ENCODE results near the gene CCN6. TPM values are rescaled to one million over a fixed set of nuclear protein-coding genes. Genes with fewer than 3 reads are reported as not detected.

The CCN6 gene
- total RNA-seq, 1 donor from 2014 or later = not detected

- no peak overlapping the region for H3K4me3 Mint-ChIP-seq (ENCODE audit: unreplicated experiment)
- H3K36me3 Mint-ChIP-seq (ENCODE audit: unreplicated experiment) = no peaks in the 10 kb centered on the region
- H3K4me1 Mint-ChIP-seq (ENCODE audit: unreplicated experiment) = peaks cover 48% of the 10 kb centered on the region
- DNase-seq (ENCODE audit: extremely low spot score, unreplicated experiment) = no peak
- no peaks in the 10 kb centered on the region for H3K9me3 Mint-ChIP-seq (ENCODE audit: unreplicated experiment)
- H3K27ac Mint-ChIP-seq (ENCODE audit: unreplicated experiment) = no peak overlapping the region
- no peaks in the 10 kb centered on the region for H3K27me3 Mint-ChIP-seq (ENCODE audit: unreplicated experiment)
- TF ChIP-seq, protein P1, sequence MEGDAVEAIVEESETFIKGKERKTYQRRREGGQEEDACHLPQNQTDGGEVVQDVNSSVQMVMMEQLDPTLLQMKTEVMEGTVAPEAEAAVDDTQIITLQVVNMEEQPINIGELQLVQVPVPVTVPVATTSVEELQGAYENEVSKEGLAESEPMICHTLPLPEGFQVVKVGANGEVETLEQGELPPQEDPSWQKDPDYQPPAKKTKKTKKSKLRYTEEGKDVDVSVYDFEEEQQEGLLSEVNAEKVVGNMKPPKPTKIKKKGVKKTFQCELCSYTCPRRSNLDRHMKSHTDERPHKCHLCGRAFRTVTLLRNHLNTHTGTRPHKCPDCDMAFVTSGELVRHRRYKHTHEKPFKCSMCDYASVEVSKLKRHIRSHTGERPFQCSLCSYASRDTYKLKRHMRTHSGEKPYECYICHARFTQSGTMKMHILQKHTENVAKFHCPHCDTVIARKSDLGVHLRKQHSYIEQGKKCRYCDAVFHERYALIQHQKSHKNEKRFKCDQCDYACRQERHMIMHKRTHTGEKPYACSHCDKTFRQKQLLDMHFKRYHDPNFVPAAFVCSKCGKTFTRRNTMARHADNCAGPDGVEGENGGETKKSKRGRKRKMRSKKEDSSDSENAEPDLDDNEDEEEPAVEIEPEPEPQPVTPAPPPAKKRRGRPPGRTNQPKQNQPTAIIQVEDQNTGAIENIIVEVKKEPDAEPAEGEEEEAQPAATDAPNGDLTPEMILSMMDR (IDR thresholded peaks at IDR 0.05) = no peak
Observed at GRCh38 chr6:112016320-112016719, 37.6 kb upstream of the CCN6 start.

DNA sequence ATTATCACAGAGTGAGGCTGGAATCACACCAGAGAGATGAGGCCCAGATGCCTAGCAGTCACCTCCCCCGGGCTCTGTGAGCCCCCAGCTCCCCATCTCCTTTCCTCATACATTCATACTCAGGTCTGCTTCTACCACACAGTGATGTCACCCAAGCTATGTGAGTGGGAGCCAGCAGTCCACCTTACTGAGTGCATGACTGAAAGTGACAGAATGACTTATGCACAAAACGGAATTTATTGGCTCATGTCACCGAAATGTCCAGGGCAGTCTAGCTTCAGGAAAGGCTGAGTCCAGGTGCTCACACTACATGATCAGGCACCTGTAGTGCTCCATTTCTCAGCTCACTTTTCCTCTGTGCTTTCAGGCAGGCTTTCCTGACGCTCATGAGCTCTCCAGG, 36.7 kb upstream of the CCN6 start:
- TF ChIP-seq, protein P1 (IDR thresholded peaks at IDR 0.05) = no peak
- no peaks in the 10 kb centered on the region for H3K9me3 Mint-ChIP-seq (ENCODE audit: unreplicated experiment)
- DNase-seq (ENCODE audit: extremely low spot score, unreplicated experiment) = no peak
- no peak overlapping the region for H3K4me3 Mint-ChIP-seq (ENCODE audit: unreplicated experiment)
- no peak overlapping the region for H3K27ac Mint-ChIP-seq (ENCODE audit: unreplicated experiment)
- no peaks in the 10 kb centered on the region for H3K36me3 Mint-ChIP-seq (ENCODE audit: unreplicated experiment)
- no peaks in the 10 kb centered on the region for H3K27me3 Mint-ChIP-seq (ENCODE audit: unreplicated experiment)
- peaks cover 48% of the 10 kb centered on the region for H3K4me1 Mint-ChIP-seq (ENCODE audit: unreplicated experiment)

- Mint-ChIP-seq H3K27me3 (ENCODE audit: unreplicated experiment) (no peaks in the 10 kb centered on the region), H3K36me3 (ENCODE audit: unreplicated experiment) (no peaks in the 10 kb centered on the region), H3K9me3 (ENCODE audit: unreplicated experiment) (no peaks in the 10 kb centered on the region), H3K4me1 (ENCODE audit: unreplicated experiment) (peaks cover 48% of the 10 kb centered on the region), H3K27ac (ENCODE audit: unreplicated experiment) (no peak overlapping the region), H3K4me3 (ENCODE audit: unreplicated experiment) (no peak overlapping the region)
- TF ChIP-seq, protein P1 (IDR thresholded peaks at IDR 0.05) = no peak
- no peak for DNase-seq (ENCODE audit: extremely low spot score, unreplicated experiment)
Observed at GRCh38 chr6:112017760-112018537, 36.0 kb upstream of the CCN6 start.

DNA sequence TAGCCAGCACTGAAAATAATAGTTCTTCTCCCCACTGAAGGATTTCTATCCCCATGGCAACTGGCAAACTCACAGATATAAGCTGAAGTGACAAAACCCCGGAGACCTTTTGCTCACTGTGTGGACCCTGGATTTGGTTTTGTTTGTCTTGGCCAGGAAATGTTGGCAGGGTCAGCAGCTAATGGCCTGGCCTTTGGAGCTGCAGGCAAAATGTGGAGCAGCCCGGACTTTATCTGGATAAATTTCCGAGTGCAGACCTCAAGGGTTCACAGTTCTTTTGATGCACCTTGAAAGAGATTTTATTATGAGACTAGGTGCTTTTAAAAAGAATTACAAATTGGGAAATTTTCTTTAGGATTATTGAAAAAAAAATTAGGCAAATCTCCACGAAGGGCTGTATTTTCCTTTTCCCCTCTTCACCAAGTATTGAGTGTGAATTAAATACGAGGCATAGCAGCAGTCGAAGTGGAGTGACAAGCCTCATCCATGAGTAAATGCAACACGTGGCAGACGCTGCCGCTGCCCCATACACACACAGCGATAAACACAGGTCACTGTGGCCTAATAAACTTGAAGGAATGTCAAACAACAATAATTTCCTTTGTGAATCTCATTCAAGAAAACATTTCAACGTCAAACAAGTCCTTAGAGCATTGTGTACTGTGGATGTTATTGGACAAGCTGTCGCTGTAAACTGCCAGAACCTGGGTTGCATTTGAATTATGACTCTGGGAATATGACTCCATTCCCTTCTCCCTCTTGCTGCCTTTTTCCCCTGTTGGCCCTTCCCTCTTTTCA, 35.1 kb upstream of the CCN6 start:
- no peak overlapping the region for H3K4me3 Mint-ChIP-seq (ENCODE audit: unreplicated experiment)
- TF ChIP-seq, protein P1 (IDR thresholded peaks at IDR 0.05) = no peak

DNA sequence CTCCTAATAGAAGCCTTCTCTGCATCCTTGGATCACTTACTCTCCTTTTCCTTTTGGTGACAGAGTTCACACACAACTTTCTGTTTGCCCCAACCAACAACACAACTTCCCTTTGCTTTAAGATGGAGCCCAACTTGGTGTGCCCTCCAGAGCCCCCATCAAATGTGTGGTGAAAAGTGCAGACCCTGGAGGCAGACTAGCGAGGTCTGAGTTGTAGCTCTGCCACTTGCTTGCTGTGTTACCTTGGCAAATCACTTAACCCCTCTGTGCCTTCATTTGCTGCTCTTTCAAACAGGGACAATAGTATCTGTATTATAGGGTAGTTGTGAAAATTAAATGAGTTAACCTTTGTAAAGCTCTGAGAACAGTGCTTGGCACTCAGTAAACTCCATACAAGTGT, 34.3 kb upstream of the CCN6 start:
- no peaks in the 10 kb centered on the region for H3K27me3 Mint-ChIP-seq (ENCODE audit: unreplicated experiment)
- H3K36me3 Mint-ChIP-seq (ENCODE audit: unreplicated experiment) = no peaks in the 10 kb centered on the region
- H3K9me3 Mint-ChIP-seq (ENCODE audit: unreplicated experiment) = peaks cover 12% of the 10 kb centered on the region
- H3K27ac Mint-ChIP-seq (ENCODE audit: unreplicated experiment) = no peak overlapping the region
- H3K4me3 Mint-ChIP-seq (ENCODE audit: unreplicated experiment) = no peak overlapping the region
- H3K4me1 Mint-ChIP-seq (ENCODE audit: unreplicated experiment) = peaks cover 42% of the 10 kb centered on the region
- DNase-seq (ENCODE audit: extremely low spot score, unreplicated experiment) = no peak
- TF ChIP-seq, protein P1 (IDR thresholded peaks at IDR 0.05) = no peak

More for the DNA sequence above, 35.1 kb upstream of the CCN6 start:
- peaks cover 48% of the 10 kb centered on the region for H3K4me1 Mint-ChIP-seq (ENCODE audit: unreplicated experiment)
- peaks cover 5% of the 10 kb centered on the region for H3K9me3 Mint-ChIP-seq (ENCODE audit: unreplicated experiment)
- H3K27me3 Mint-ChIP-seq (ENCODE audit: unreplicated experiment) = no peaks in the 10 kb centered on the region
- no peak for DNase-seq (ENCODE audit: extremely low spot score, unreplicated experiment)
- no peaks in the 10 kb centered on the region for H3K36me3 Mint-ChIP-seq (ENCODE audit: unreplicated experiment)
- H3K27ac Mint-ChIP-seq (ENCODE audit: unreplicated experiment) = peak overlapping the region; percentile 11
